Breast epithelium (tissue), 3 donors: ENCODE data around the gene ARID5B.

ENCODE experiments used
- CTCF ChIP-seq, 3 donors: fragments of 450-650 bp; IDR thresholded peaks; one replicate each; pipeline ENCODE4 v1.5.1; 2016 to 2017; ENCODE audit warnings: antibody characterized with exemption in 3 of 3, mild to moderate bottlenecking in 3 of 3, moderate library complexity in 3 of 3
- POLR2A ChIP-seq: fragments of 450-650 bp; IDR thresholded peaks from one replicate; pipeline ENCODE4 v1.6.1; 2016; ENCODE audit warnings: antibody characterized with exemption, mild to moderate bottlenecking, moderate library complexity

- TF ChIP-seq POLR2A (no peak), CTCF (IDR thresholded peaks at IDR 0.05) (no peak)
Measured at GRCh38 chr10:62019013-62019684, 117.7 kb downstream of the ARID5B start.
